ENCODE measurements around the gene GUCY2D. TPM values are rescaled to one million over a fixed set of nuclear protein-coding genes. Genes with fewer than 3 reads are reported as not detected.

Gene GUCY2D
- total RNA-seq, 2 donors from 2014 or later = 1.2 to 1.6 TPM

GRCh38 chr17:8013731-8014557, 11.5 kb downstream of the GUCY2D start:
- Mint-ChIP-seq H3K9me3 (no peaks in the 10 kb centered on the region), H3K4me3 (no peak overlapping the region), H3K27ac (no peak overlapping the region), H3K4me1 (peaks cover 5% of the 10 kb centered on the region), H3K27me3 (ENCODE audit: insufficient read depth) (peaks cover 55% of the 10 kb centered on the region), H3K36me3 (ENCODE audit: low read depth) (no peaks in the 10 kb centered on the region)
- DNase-seq = no peak
- H3K4me1 ChIP-seq (ENCODE audit: control insufficient read depth, insufficient read depth, low read length) = peaks cover 3% of the 10 kb centered on the region
- no peaks in the 10 kb centered on the region for H3K9me3 ChIP-seq (ENCODE audit: control insufficient read depth, low read length)
- 88% methylated on average over 10 to 12 of the region's 12 CpGs for WGBS, 2 experiments (ENCODE audit: insufficient coverage in 1 of 2, insufficient read length in 1 of 2)
- no peak overlapping the region for H3K27ac ChIP-seq (ENCODE audit: low read depth, low read length)
- H3K9ac ChIP-seq (ENCODE audit: extremely low read depth, low read length, poor library complexity, severe bottlenecking) = no peak overlapping the region
- no peaks in the 10 kb centered on the region for H3K36me3 ChIP-seq (ENCODE audit: control insufficient read depth, insufficient read depth, low read length)
- peaks cover 42% of the 10 kb centered on the region for H3K27me3 ChIP-seq (ENCODE audit: control insufficient read depth, insufficient read depth, low read length, poor library complexity, severe bottlenecking)
- no peak overlapping the region for H3K4me3 ChIP-seq (ENCODE audit: low read length)
- no peak for TF ChIP-seq CTCF (conservative IDR thresholded peaks at IDR 0.05)

GRCh38 chr17:8014558-8014850, 12.1 kb downstream of the GUCY2D start:
- H3K36me3 ChIP-seq (ENCODE audit: control insufficient read depth, insufficient read depth, low read length) = no peaks in the 10 kb centered on the region
- H3K4me1 ChIP-seq (ENCODE audit: control insufficient read depth, insufficient read depth, low read length) = peaks cover 3% of the 10 kb centered on the region
- 94 to 95% methylated on average over 9 of the region's 9 CpGs for WGBS, 2 experiments (ENCODE audit: insufficient coverage in 1 of 2, insufficient read length in 1 of 2)
- no peak overlapping the region for H3K27ac Mint-ChIP-seq
- no peak overlapping the region for H3K9ac ChIP-seq (ENCODE audit: extremely low read depth, low read length, poor library complexity, severe bottlenecking)
- no peaks in the 10 kb centered on the region for H3K36me3 Mint-ChIP-seq (ENCODE audit: low read depth)
- peaks cover 9% of the 10 kb centered on the region for H3K4me1 Mint-ChIP-seq
- no peak overlapping the region for H3K27ac ChIP-seq (ENCODE audit: low read depth, low read length)
- peaks cover 42% of the 10 kb centered on the region for H3K27me3 ChIP-seq (ENCODE audit: control insufficient read depth, insufficient read depth, low read length, poor library complexity, severe bottlenecking)
- H3K27me3 Mint-ChIP-seq (ENCODE audit: insufficient read depth) = peaks cover 55% of the 10 kb centered on the region
- H3K9me3 Mint-ChIP-seq = no peaks in the 10 kb centered on the region
- DNase-seq = no peak
- H3K9me3 ChIP-seq (ENCODE audit: control insufficient read depth, low read length) = no peaks in the 10 kb centered on the region
- TF ChIP-seq CTCF (conservative IDR thresholded peaks at IDR 0.05) = no peak
- H3K4me3 Mint-ChIP-seq = no peak overlapping the region
- no peak overlapping the region for H3K4me3 ChIP-seq (ENCODE audit: low read length)

GRCh38 chr17:8015236-8015956, 13.0 kb downstream of the GUCY2D start:
- Mint-ChIP-seq H3K4me3 (peak overlapping the region; percentile 67), H3K27me3 (ENCODE audit: insufficient read depth) (peaks cover 57% of the 10 kb centered on the region), H3K36me3 (ENCODE audit: low read depth) (no peaks in the 10 kb centered on the region), H3K9me3 (no peaks in the 10 kb centered on the region), H3K4me1 (peaks cover 9% of the 10 kb centered on the region), H3K27ac (no peak overlapping the region)
- no peak for TF ChIP-seq CTCF (conservative IDR thresholded peaks at IDR 0.05)
- Histone ChIP-seq H3K4me3 (ENCODE audit: low read length) (peak overlapping the region; percentile 83), H3K9ac (ENCODE audit: extremely low read depth, low read length, poor library complexity, severe bottlenecking) (no peak overlapping the region), H3K36me3 (ENCODE audit: control insufficient read depth, insufficient read depth, low read length) (no peaks in the 10 kb centered on the region), H3K4me1 (ENCODE audit: control insufficient read depth, insufficient read depth, low read length) (peaks cover 3% of the 10 kb centered on the region), H3K27me3 (ENCODE audit: control insufficient read depth, insufficient read depth, low read length, poor library complexity, severe bottlenecking) (peaks cover 42% of the 10 kb centered on the region), H3K27ac (ENCODE audit: low read depth, low read length) (no peak overlapping the region), H3K9me3 (ENCODE audit: control insufficient read depth, low read length) (no peaks in the 10 kb centered on the region)
- 83 to 90% methylated on average over 27 to 44 of the region's 44 CpGs for WGBS, 2 experiments (ENCODE audit: insufficient coverage in 1 of 2, insufficient read length in 1 of 2)
- no peak for DNase-seq

All from endodermal cell (in vitro differentiated cells).